Measurements from ENCODE around the gene FRYL.
"Not testable (repeated sequence)": the region's sequence is repeated elsewhere in the genome, so short reads cannot be mapped to it uniquely, and the experiment has no call there.

The FRYL gene

DNA sequence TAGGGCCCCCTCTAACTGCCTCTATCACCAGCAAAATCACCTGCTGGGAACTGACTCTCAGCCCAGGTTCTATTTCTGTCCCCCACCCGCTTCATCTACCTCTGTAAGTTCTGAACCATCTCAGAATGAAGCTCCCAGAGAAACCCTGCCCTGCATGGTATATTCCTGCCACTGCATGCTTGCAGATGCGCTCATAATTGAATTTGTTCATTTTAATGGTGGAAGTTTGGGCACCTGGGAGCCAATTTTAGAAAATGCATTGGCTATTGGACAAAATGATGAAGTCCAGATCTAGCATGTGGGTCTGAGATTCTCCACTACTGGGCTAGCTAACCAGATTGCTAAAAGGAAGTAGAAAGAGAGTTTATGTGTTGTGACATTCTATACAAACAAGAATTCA is 325.5 kb downstream of the FRYL start:
- no peak overlapping the region for H3K9ac ChIP-seq (ENCODE audit: low read length)
- H3K4me3 ChIP-seq (ENCODE audit: low read depth, low read length, poor library complexity, severe bottlenecking): no peak overlapping the region
- H2AFZ ChIP-seq (ENCODE audit: low read length): no peak overlapping the region
- no peaks in the 10 kb centered on the region for H3K36me3 ChIP-seq (ENCODE audit: insufficient read depth, low read length)
- H3K4me2 ChIP-seq (ENCODE audit: low read length): no peak overlapping the region
- no peaks in the 10 kb centered on the region for H3K9me3 ChIP-seq (ENCODE audit: low read length)
- H3K79me2 ChIP-seq (ENCODE audit: insufficient read depth, low read length): no peaks in the 10 kb centered on the region
- no peaks in the 10 kb centered on the region for H4K20me1 ChIP-seq (ENCODE audit: insufficient read depth, low read length)
- H3K4me1 ChIP-seq (ENCODE audit: insufficient read depth, low read length, severe bottlenecking): no peaks in the 10 kb centered on the region
- no peaks in the 10 kb centered on the region for H3K9me2 ChIP-seq (ENCODE audit: low read depth, low read length)
- no peak for TF ChIP-seq EZH2 (IDR thresholded peaks at IDR 0.05; ENCODE audit: borderline replicate concordance, low read length)
- TF ChIP-seq, protein P1, sequence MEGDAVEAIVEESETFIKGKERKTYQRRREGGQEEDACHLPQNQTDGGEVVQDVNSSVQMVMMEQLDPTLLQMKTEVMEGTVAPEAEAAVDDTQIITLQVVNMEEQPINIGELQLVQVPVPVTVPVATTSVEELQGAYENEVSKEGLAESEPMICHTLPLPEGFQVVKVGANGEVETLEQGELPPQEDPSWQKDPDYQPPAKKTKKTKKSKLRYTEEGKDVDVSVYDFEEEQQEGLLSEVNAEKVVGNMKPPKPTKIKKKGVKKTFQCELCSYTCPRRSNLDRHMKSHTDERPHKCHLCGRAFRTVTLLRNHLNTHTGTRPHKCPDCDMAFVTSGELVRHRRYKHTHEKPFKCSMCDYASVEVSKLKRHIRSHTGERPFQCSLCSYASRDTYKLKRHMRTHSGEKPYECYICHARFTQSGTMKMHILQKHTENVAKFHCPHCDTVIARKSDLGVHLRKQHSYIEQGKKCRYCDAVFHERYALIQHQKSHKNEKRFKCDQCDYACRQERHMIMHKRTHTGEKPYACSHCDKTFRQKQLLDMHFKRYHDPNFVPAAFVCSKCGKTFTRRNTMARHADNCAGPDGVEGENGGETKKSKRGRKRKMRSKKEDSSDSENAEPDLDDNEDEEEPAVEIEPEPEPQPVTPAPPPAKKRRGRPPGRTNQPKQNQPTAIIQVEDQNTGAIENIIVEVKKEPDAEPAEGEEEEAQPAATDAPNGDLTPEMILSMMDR (IDR thresholded peaks at IDR 0.05; ENCODE audit: low read length): no peak
- no peaks in the 10 kb centered on the region for H3K27me3 ChIP-seq (ENCODE audit: insufficient read depth, low read length)
- H3K27ac ChIP-seq (ENCODE audit: low read depth, low read length, poor library complexity, severe bottlenecking): no peak overlapping the region
- H3F3A ChIP-seq (ENCODE audit: insufficient read depth, low read length): no peaks in the 10 kb centered on the region

DNA sequence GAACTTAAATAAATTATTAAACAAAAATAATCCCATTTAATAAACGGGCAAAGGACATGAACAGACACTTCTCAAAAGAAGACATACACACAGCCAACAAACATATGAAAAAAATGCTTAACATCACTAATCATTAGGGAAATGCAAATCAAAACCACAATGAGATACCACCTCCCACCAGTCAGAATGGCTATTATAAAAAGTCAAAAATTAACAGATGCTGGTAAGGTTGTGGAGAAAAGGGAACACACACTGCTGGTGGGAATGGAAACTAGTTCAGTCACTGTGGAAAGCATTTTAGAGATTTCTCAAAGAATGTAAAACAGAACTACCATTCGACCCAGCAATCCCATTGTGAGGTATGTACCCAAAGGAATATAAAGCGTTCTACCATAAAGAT is 328.4 kb downstream of the FRYL start:
- not testable (repeated sequence) for H3K27me3 ChIP-seq (ENCODE audit: insufficient read depth, low read length); H3K36me3 ChIP-seq (ENCODE audit: insufficient read depth, low read length); H3K79me2 ChIP-seq (ENCODE audit: insufficient read depth, low read length); H3K4me3 ChIP-seq (ENCODE audit: low read depth, low read length, poor library complexity, severe bottlenecking); H3K9me2 ChIP-seq (ENCODE audit: low read depth, low read length); H3K9me3 ChIP-seq (ENCODE audit: low read length); H3K4me2 ChIP-seq (ENCODE audit: low read length); H3K4me1 ChIP-seq (ENCODE audit: insufficient read depth, low read length, severe bottlenecking); H3K27ac ChIP-seq (ENCODE audit: low read depth, low read length, poor library complexity, severe bottlenecking); H3F3A ChIP-seq (ENCODE audit: insufficient read depth, low read length); H4K20me1 ChIP-seq (ENCODE audit: insufficient read depth, low read length); H3K9ac ChIP-seq (ENCODE audit: low read length); H2AFZ ChIP-seq (ENCODE audit: low read length)

DNA sequence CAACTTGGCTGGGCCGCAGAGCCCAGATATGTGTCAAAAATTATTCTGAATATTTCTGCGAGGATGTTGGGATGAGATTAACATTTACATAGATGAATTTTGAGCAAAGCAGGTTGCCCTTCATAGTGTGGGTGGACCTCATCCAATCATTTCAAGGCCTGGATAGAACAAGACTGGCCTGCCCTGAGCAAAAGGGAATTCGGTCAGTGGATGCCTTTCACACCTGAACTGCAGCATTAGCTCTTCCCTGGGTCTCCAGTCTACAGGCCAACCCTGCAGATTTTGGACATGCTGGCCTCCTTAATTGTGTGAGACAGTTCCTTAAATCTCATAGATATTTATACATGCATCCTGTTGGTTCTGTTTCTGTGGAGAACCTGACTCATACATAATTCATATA is 329.3 kb downstream of the FRYL start:
- TF ChIP-seq, protein P1 (IDR thresholded peaks at IDR 0.05; ENCODE audit: low read length): no peak
- no peak for TF ChIP-seq EZH2 (IDR thresholded peaks at IDR 0.05; ENCODE audit: borderline replicate concordance, low read length)
- H3K79me2 ChIP-seq (ENCODE audit: insufficient read depth, low read length): no peaks in the 10 kb centered on the region
- H3K4me3 ChIP-seq (ENCODE audit: low read depth, low read length, poor library complexity, severe bottlenecking): no peak overlapping the region
- H4K20me1 ChIP-seq (ENCODE audit: insufficient read depth, low read length): no peaks in the 10 kb centered on the region
- H3K4me2 ChIP-seq (ENCODE audit: low read length): no peak overlapping the region
- H3K27ac ChIP-seq (ENCODE audit: low read depth, low read length, poor library complexity, severe bottlenecking): no peak overlapping the region
- H3K9me2 ChIP-seq (ENCODE audit: low read depth, low read length): no peaks in the 10 kb centered on the region
- no peaks in the 10 kb centered on the region for H3F3A ChIP-seq (ENCODE audit: insufficient read depth, low read length)
- no peaks in the 10 kb centered on the region for H3K36me3 ChIP-seq (ENCODE audit: insufficient read depth, low read length)
- H2AFZ ChIP-seq (ENCODE audit: low read length): no peak overlapping the region
- H3K4me1 ChIP-seq (ENCODE audit: insufficient read depth, low read length, severe bottlenecking): no peaks in the 10 kb centered on the region
- H3K27me3 ChIP-seq (ENCODE audit: insufficient read depth, low read length): no peaks in the 10 kb centered on the region
- no peak overlapping the region for H3K9ac ChIP-seq (ENCODE audit: low read length)
- H3K9me3 ChIP-seq (ENCODE audit: low read length): no peaks in the 10 kb centered on the region

- Histone ChIP-seq H3K4me1 (ENCODE audit: insufficient read depth, low read length, severe bottlenecking) (no peaks in the 10 kb centered on the region), H3K79me2 (ENCODE audit: insufficient read depth, low read length) (no peaks in the 10 kb centered on the region), H3K9me2 (ENCODE audit: low read depth, low read length) (no peaks in the 10 kb centered on the region), H3K36me3 (ENCODE audit: insufficient read depth, low read length) (no peaks in the 10 kb centered on the region), H3K4me2 (ENCODE audit: low read length) (no peak overlapping the region), H4K20me1 (ENCODE audit: insufficient read depth, low read length) (no peaks in the 10 kb centered on the region), H3K9me3 (ENCODE audit: low read length) (no peaks in the 10 kb centered on the region), H3K4me3 (ENCODE audit: low read depth, low read length, poor library complexity, severe bottlenecking) (no peak overlapping the region), H3K9ac (ENCODE audit: low read length) (no peak overlapping the region), H3K27ac (ENCODE audit: low read depth, low read length, poor library complexity, severe bottlenecking) (no peak overlapping the region), H3F3A (ENCODE audit: insufficient read depth, low read length) (no peaks in the 10 kb centered on the region), H2AFZ (ENCODE audit: low read length) (no peak overlapping the region), H3K27me3 (ENCODE audit: insufficient read depth, low read length) (no peaks in the 10 kb centered on the region)
- TF ChIP-seq, protein P1 (IDR thresholded peaks at IDR 0.05; ENCODE audit: low read length): no peak
- TF ChIP-seq EZH2 (IDR thresholded peaks at IDR 0.05; ENCODE audit: borderline replicate concordance, low read length): no peak
These were observed 330.9 kb downstream of the FRYL start for GRCh38 chr4:48449151-48449550.

Data from OCI-LY1 (cell line).